ENCODE measurements around the gene MAPK8IP3. TPM values are rescaled to one million over a fixed set of nuclear protein-coding genes. Genes with fewer than 3 reads are reported as not detected.

Gene MAPK8IP3
- total RNA-seq, 4 donors from 2014 or later = 78.1 to 456 (median 193) TPM

DNA sequence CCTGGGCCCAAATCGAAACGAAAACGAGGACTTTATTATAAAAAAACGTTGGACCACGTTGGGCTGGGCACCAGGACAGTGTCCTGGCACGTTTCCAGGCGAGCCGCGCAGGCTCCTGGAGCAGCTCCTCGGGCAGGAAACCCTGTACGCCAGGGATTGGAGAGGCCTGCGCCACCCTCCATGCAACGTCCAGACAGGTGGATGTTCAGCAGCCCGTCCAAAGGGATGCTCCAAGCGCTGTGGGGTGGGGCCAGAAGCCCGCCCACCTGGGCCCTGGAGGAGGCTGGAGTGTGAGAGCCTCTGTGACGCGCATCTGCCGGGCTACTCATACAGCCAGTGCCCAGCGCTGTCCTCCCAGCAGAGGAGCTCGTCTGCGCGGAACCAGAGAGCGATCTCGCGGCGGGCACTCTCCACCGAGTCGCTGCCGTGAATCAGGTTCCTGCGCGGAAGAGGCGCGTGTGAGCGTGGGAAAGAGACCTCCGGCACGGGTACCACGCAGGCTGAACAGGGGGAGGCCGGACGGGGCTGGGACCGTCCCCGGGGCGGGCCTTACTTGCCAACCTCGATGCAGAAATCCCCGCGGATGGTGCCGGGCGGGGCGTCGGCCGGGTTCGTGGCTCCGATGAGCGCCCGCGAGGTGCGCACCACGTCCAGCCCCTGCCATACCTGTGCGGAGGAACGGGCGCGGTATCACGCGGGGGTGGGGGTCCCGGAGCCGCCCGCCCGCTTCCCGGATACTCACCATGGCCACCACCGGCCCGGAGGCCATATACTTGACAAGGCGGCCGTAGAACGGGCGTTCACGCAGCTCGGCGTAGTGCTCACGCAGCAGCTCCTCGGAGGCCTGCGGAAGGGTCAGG, 64.6 kb downstream of the MAPK8IP3 start:
- Histone ChIP-seq H3K4me1 (peaks cover 0 to 34% (median 19%) of the 10 kb centered on the region in 4 donors), H3K27me3 (no peaks in the 10 kb centered on the region), H3K27ac (peak overlapping the region; percentile 86 to 99 (median 91)), H3K9me3 (no peaks in the 10 kb centered on the region), H3K4me3 (peak overlapping the region; percentile 79 to 99 (median 86)), H3K36me3 (peaks cover 0 to 48% (median 0%) of the 10 kb centered on the region in 3 donors)
- TF ChIP-seq, protein P1, sequence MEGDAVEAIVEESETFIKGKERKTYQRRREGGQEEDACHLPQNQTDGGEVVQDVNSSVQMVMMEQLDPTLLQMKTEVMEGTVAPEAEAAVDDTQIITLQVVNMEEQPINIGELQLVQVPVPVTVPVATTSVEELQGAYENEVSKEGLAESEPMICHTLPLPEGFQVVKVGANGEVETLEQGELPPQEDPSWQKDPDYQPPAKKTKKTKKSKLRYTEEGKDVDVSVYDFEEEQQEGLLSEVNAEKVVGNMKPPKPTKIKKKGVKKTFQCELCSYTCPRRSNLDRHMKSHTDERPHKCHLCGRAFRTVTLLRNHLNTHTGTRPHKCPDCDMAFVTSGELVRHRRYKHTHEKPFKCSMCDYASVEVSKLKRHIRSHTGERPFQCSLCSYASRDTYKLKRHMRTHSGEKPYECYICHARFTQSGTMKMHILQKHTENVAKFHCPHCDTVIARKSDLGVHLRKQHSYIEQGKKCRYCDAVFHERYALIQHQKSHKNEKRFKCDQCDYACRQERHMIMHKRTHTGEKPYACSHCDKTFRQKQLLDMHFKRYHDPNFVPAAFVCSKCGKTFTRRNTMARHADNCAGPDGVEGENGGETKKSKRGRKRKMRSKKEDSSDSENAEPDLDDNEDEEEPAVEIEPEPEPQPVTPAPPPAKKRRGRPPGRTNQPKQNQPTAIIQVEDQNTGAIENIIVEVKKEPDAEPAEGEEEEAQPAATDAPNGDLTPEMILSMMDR (IDR thresholded peaks at IDR 0.05) = no peak
- TF ChIP-seq POLR2A (IDR thresholded peaks at IDR 0.05) = peak in 1 of 2 donors; percentile 27
- DNase-seq = peak; percentile 35 to 81 (median 73)

GRCh38 chr16:1771188-1771863, 65.3 kb downstream of the MAPK8IP3 start, which contains the start of gene NME3:
Gene NME3 (minus strand): TSS chr16:1771543. CDS start chr16:1771534, 9 bp downstream.
- TF ChIP-seq, protein P1 (IDR thresholded peaks at IDR 0.05) = no peak
- TF ChIP-seq POLR2A (IDR thresholded peaks at IDR 0.05) = no peak
- peak; percentile 75 to 92 (median 90) for DNase-seq
- Histone ChIP-seq H3K4me3 (peak within 1 kb of the TSS; percentile 79 to 99 (median 86)), H3K27me3 (no peaks in the 10 kb centered on the region), H3K4me1 (peaks cover 0 to 34% (median 19%) of the 10 kb centered on the region in 4 donors), H3K9me3 (no peaks in the 10 kb centered on the region), H3K36me3 (peaks cover 0 to 48% (median 0%) of the 10 kb centered on the region in 3 donors), H3K27ac (peak within 1 kb of the TSS; percentile 86 to 99 (median 91))

- Histone ChIP-seq H3K9me3 (no peaks in the 10 kb centered on the region), H3K27ac (peak overlapping the region; percentile 86 to 99 (median 91)), H3K4me3 (peak overlapping the region; percentile 79 to 99 (median 86)), H3K27me3 (no peaks in the 10 kb centered on the region), H3K4me1 (peaks cover 0 to 34% (median 19%) of the 10 kb centered on the region in 4 donors), H3K36me3 (peaks cover 0 to 48% (median 0%) of the 10 kb centered on the region in 3 donors)
- TF ChIP-seq, protein P1 (IDR thresholded peaks at IDR 0.05) = no peak
- TF ChIP-seq POLR2A (IDR thresholded peaks at IDR 0.05) = no peak
- no peak for DNase-seq
Measured at GRCh38 chr16:1771864-1772361, 65.9 kb downstream of the MAPK8IP3 start.

- TF ChIP-seq, protein P1 (IDR thresholded peaks at IDR 0.05) = no peak
- no peak for TF ChIP-seq POLR2A (IDR thresholded peaks at IDR 0.05)
- H3K27ac ChIP-seq = peak within 1 kb of the TSS; percentile 86 to 99 (median 91)
- peaks cover 0 to 34% (median 19%) of the 10 kb centered on the region in 4 donors for H3K4me1 ChIP-seq
- no peaks in the 10 kb centered on the region for H3K27me3 ChIP-seq
- no peaks in the 10 kb centered on the region for H3K9me3 ChIP-seq
- DNase-seq = peak; percentile 33 to 77 (median 62)
- peaks cover 0 to 48% (median 0%) of the 10 kb centered on the region in 3 donors for H3K36me3 ChIP-seq
- peak within 1 kb of the TSS; percentile 79 to 99 (median 86) for H3K4me3 ChIP-seq
Measured at GRCh38 chr16:1772362-1772907, 66.4 kb downstream of the MAPK8IP3 start, which contains the start of gene EME2. Gene EME2 (plus strand): TSS chr16:1772810. CDS start chr16:1773228, 418 bp downstream.

Measured in Peyer's patch (tissue), 4 donors.